ENCODE measurements around the gene TMEM245.

- TF ChIP-seq CTCF (IDR thresholded peaks at IDR 0.05) (no peak), POLR2A (IDR thresholded peaks at IDR 0.05; ENCODE audit: low read length) (no peak), MAX (IDR thresholded peaks at IDR 0.05) (no peak), REST (IDR thresholded peaks at IDR 0.05) (no peak), RAD21 (conservative IDR thresholded peaks at IDR 0.05 in 1 of 2, IDR thresholded peaks at IDR 0.05 in 1 of 2) (no peak), HDAC2 (IDR thresholded peaks at IDR 0.05) (no peak), USF2 (IDR thresholded peaks at IDR 0.05) (no peak), JUN (IDR thresholded peaks at IDR 0.05) (no peak)
- TF ChIP-seq, protein P1, sequence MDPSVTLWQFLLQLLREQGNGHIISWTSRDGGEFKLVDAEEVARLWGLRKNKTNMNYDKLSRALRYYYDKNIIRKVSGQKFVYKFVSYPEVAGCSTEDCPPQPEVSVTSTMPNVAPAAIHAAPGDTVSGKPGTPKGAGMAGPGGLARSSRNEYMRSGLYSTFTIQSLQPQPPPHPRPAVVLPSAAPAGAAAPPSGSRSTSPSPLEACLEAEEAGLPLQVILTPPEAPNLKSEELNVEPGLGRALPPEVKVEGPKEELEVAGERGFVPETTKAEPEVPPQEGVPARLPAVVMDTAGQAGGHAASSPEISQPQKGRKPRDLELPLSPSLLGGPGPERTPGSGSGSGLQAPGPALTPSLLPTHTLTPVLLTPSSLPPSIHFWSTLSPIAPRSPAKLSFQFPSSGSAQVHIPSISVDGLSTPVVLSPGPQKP (IDR thresholded peaks at IDR 0.05; ENCODE audit: low read depth, low read length), result no peak
Observed at GRCh38 chr9:109031241-109031640, 88.5 kb downstream of the TMEM245 start.
